CD4-positive, alpha-beta T cell (primary cell): ENCODE data around the gene RPP40. TPM values are rescaled to one million over a fixed set of nuclear protein-coding genes. Genes with fewer than 3 reads are reported as not detected.

Experiments used
- ATAC-seq: fragments of 200-7000 bp; cut with Tn5 transposase; one replicate; pipeline ENCODE4 v1.10.0; 2022; ENCODE audit warnings: mild to moderate bottlenecking; ENCODE audit not compliant: poor library complexity
- CTCF ChIA-PET: fragments of 350-600 bp; sonication (Branson Sonifier 250); formaldehyde crosslinking; loops from one replicate; lab custom pipeline; 2021; ENCODE audit warnings: antibody characterized with exemption, inconsistent platforms; lab: Charles Lee
- POLR2A ChIA-PET: fragments of 350-600 bp; sonication (Branson Sonifier 250); formaldehyde crosslinking; loops from one replicate; lab custom pipeline; 2021; ENCODE audit warnings: antibody characterized with exemption, inconsistent platforms; lab: Charles Lee
- DNase-seq, 14 experiments: peaks; one replicate each; pipeline ENCODE4 v3.0.0-alpha.2; 2013 to 2020; ENCODE audit warnings: mixed read lengths in 2 of 14
- H3K27ac ChIP-seq, 2 donors: one replicate each; pipeline versions ENCODE4 v1.5.1 to v1.7.0; 2013; ENCODE audit warnings: low read length in 2 of 2, low read depth in 1 of 2, mild to moderate bottlenecking in 1 of 2
- H3K27me3 ChIP-seq, 2 experiments: 1 replicate in 1 of 2; 2 replicates in 1 of 2; pipeline versions ENCODE4 v1.6.1 to v1.7.0; 2013; ENCODE audit warnings: low read length in 2 of 2, control low read depth in 1 of 2, mild to moderate bottlenecking in 1 of 2, moderate library complexity in 1 of 2; ENCODE audit not compliant: insufficient read depth in 2 of 2, control insufficient read depth in 1 of 2
- H3K36me3 ChIP-seq: one replicate; pipeline ENCODE4 v1.6.1; 2013; ENCODE audit warnings: low read length, control low read depth; ENCODE audit not compliant: insufficient read depth
- H3K4me1 ChIP-seq: one replicate; pipeline ENCODE4 v1.6.1; 2013; ENCODE audit warnings: low read length, control low read depth; ENCODE audit not compliant: insufficient read depth
- H3K4me3 ChIP-seq: one replicate; pipeline ENCODE4 v1.5.1; 2013; ENCODE audit warnings: mild to moderate bottlenecking, low read length, moderate library complexity
- H3K9me3 ChIP-seq, 2 experiments: 1 replicate in 1 of 2; 2 replicates in 1 of 2; pipeline versions ENCODE4 v1.6.1 to v1.7.0; 2013; ENCODE audit warnings: low read length in 2 of 2, mild to moderate bottlenecking in 2 of 2, control low read depth in 1 of 2, moderate library complexity in 1 of 2; ENCODE audit not compliant: control insufficient read depth in 1 of 2, insufficient read depth in 1 of 2
- H3K27ac Mint-ChIP-seq: one replicate; pipeline ENCODE4 v1.8.0; 2020; ENCODE audit warnings: mixed read lengths
- H3K27me3 Mint-ChIP-seq: one replicate; pipeline ENCODE4 v1.8.0; 2021; ENCODE audit warnings: mixed read lengths
- H3K36me3 Mint-ChIP-seq: one replicate; pipeline ENCODE4 v1.8.0; 2021; ENCODE audit warnings: low read depth, mixed read lengths
- H3K4me1 Mint-ChIP-seq: one replicate; pipeline ENCODE4 v1.8.0; 2021; ENCODE audit warnings: low read depth, mixed read lengths
- H3K4me3 Mint-ChIP-seq: one replicate; pipeline ENCODE4 v1.8.0; 2020; ENCODE audit warnings: mild to moderate bottlenecking, mixed read lengths
- H3K9me3 Mint-ChIP-seq: one replicate; pipeline ENCODE4 v1.8.0; 2020; ENCODE audit warnings: mixed read lengths
- CTCF ChIP-seq: fragments of 200-600 bp; IDR thresholded peaks from one replicate; pipeline ENCODE4 v1.8.0; 2022; ENCODE audit warnings: antibody characterized with exemption, mild to moderate bottlenecking
- intact Hi-C, 2 experiments: fragments of 100-400 bp; cut with DNase I in 1 of 2; cut with micrococcal nuclease in 1 of 2; formaldehyde crosslinking; loops; one replicate each; pipeline versions ENCODE4 v1.15.1 to v1.9.0; 2023 to 2025; cut with DNase I, micrococcal nuclease
- total RNA-seq, 174 experiments: library from RNA in 2 of 174; stranded (reverse) in 2 of 174; gene quantifications; one replicate each; pipeline ENCODE4 v1.2.3 and lab custom pipeline; 2021 to 2026

The RPP40 gene
- total RNA-seq, 2 experiments from 2014 or later = 0.36 to 0.69 TPM

- no peak overlapping the region for H3K4me3 ChIP-seq
- H3K27me3 Mint-ChIP-seq = no peaks in the 10 kb centered on the region
- no peaks in the 10 kb centered on the region for H3K9me3 Mint-ChIP-seq
- no peak overlapping the region for H3K27ac Mint-ChIP-seq
- no peaks in the 10 kb centered on the region for H3K4me1 Mint-ChIP-seq
- H3K4me1 ChIP-seq = no peaks in the 10 kb centered on the region
- H3K4me3 Mint-ChIP-seq = no peak overlapping the region
- no peak for ATAC-seq
- H3K9me3 ChIP-seq = peaks cover 0 to 3% of the 10 kb centered on the region in 2 experiments
- DNase-seq = no peak
- no peaks in the 10 kb centered on the region for H3K27me3 ChIP-seq
- intact Hi-C loops = no loop called here
- H3K27ac ChIP-seq = no peak overlapping the region
- no peak for TF ChIP-seq CTCF
- H3K36me3 Mint-ChIP-seq = peaks cover 42% of the 10 kb centered on the region
- ChIA-PET POLR2A (no interaction called here), CTCF (no interaction called here)
- H3K36me3 ChIP-seq = peaks cover 23% of the 10 kb centered on the region
Observed at GRCh38 chr6:4956625-4957024, 47.2 kb downstream of the RPP40 start.

GRCh38 chr6:4953440-4953839 is 50.4 kb downstream of the RPP40 start:
- CTCF ChIA-PET = no interaction called here
- Mint-ChIP-seq H3K4me1 (no peaks in the 10 kb centered on the region), H3K9me3 (no peaks in the 10 kb centered on the region), H3K27me3 (no peaks in the 10 kb centered on the region), H3K4me3 (no peak overlapping the region), H3K27ac (no peak overlapping the region), H3K36me3 (peaks cover 68% of the 10 kb centered on the region)
- H3K36me3 ChIP-seq = peaks cover 38% of the 10 kb centered on the region
- intact Hi-C loops = no loop called here
- H3K9me3 ChIP-seq = peaks cover 0 to 3% of the 10 kb centered on the region in 2 experiments
- DNase-seq (no peak), ATAC-seq (no peak)
- POLR2A ChIA-PET = no interaction called here
- no peaks in the 10 kb centered on the region for H3K4me1 ChIP-seq
- no peak overlapping the region for H3K27ac ChIP-seq
- no peak overlapping the region for H3K4me3 ChIP-seq
- no peaks in the 10 kb centered on the region for H3K27me3 ChIP-seq
- TF ChIP-seq CTCF = no peak

- H3K27ac ChIP-seq = no peak overlapping the region
- peaks cover 49% of the 10 kb centered on the region for H3K36me3 ChIP-seq
- Mint-ChIP-seq H3K27ac (no peak overlapping the region), H3K9me3 (no peaks in the 10 kb centered on the region), H3K4me1 (no peaks in the 10 kb centered on the region), H3K36me3 (peaks cover 74% of the 10 kb centered on the region), H3K27me3 (no peaks in the 10 kb centered on the region), H3K4me3 (no peak overlapping the region)
- no peak for DNase-seq
- intact Hi-C loops = no loop called here
- TF ChIP-seq CTCF = no peak
- ChIA-PET CTCF (interaction anchor here (0.6 kb wide), 1 partner anchor 140 kb away, joined by 3 read pairs; no protein-coding TSS in a partner anchor), POLR2A (interaction anchor here (0.6 kb wide), 1 partner anchor 14 kb away, joined by 3 read pairs; no protein-coding TSS in a partner anchor)
- H3K27me3 ChIP-seq = no peaks in the 10 kb centered on the region
- no peak overlapping the region for H3K4me3 ChIP-seq
- no peaks in the 10 kb centered on the region for H3K4me1 ChIP-seq
- ATAC-seq = no peak
- no peaks in the 10 kb centered on the region for H3K9me3 ChIP-seq
Observed at GRCh38 chr6:4950836-4951533, 52.9 kb downstream of the RPP40 start.
